MCF 10A (cell line): ENCODE data around the gene PMEPA1. TPM values are rescaled to one million over a fixed set of nuclear protein-coding genes. Genes with fewer than 3 reads are reported as not detected.

ENCODE experiments used
- BruUV-seq: library from RNA; stranded (reverse); fragments of 400-500 nt; replicated peaks from 2 replicates; lab custom pipeline; 2021; lab: Mats Ljungman, UMichigan
- CTCF ChIA-PET: fragments of 300-600 bp; sonication (Branson Sonifier 250); formaldehyde crosslinking; extraction: SDS; loops from one replicate; lab custom pipeline; 2021; ENCODE audit warnings: antibody characterized with exemption, inconsistent platforms; lab: Yijun Ruan, JAX
- POLR2A ChIA-PET: fragments of 300-600, 350-650 bp; sonication (Branson Sonifier 250); formaldehyde crosslinking; extraction: SDS; loops from one replicate; lab custom pipeline; 2020; ENCODE audit warnings: antibody characterized with exemption, inconsistent platforms; lab: Yijun Ruan, JAX
- DNase-seq: peaks from one replicate; pipeline ENCODE4 v3.0.0-alpha.2; 2018; ENCODE audit not compliant: unreplicated experiment
- H3K27ac Mint-ChIP-seq: one replicate; pipeline ENCODE4 v1.8.0; 2022; ENCODE audit warnings: mild to moderate bottlenecking, low read depth, mixed read lengths; ENCODE audit not compliant: unreplicated experiment
- H3K27me3 Mint-ChIP-seq: one replicate; pipeline ENCODE4 v1.8.0; 2022; ENCODE audit warnings: mixed read lengths; ENCODE audit not compliant: insufficient read depth, unreplicated experiment
- H3K36me3 Mint-ChIP-seq: one replicate; pipeline ENCODE4 v1.8.0; 2022; ENCODE audit warnings: mild to moderate bottlenecking, moderate library complexity, mixed read lengths; ENCODE audit not compliant: insufficient read depth, unreplicated experiment
- H3K4me1 Mint-ChIP-seq: one replicate; pipeline ENCODE4 v1.8.0; 2022; ENCODE audit warnings: mixed read lengths; ENCODE audit not compliant: insufficient read depth, unreplicated experiment
- H3K4me3 Mint-ChIP-seq: one replicate; pipeline ENCODE4 v1.8.0; 2022; ENCODE audit warnings: mild to moderate bottlenecking, moderate library complexity, mixed read lengths; ENCODE audit not compliant: unreplicated experiment
- H3K9me3 Mint-ChIP-seq: one replicate; pipeline ENCODE4 v1.8.0; 2022; ENCODE audit warnings: mixed read lengths; ENCODE audit not compliant: unreplicated experiment
- intact Hi-C: fragments of 100-400 bp; cut with micrococcal nuclease; formaldehyde crosslinking; loops from 2 replicates; pipeline ENCODE4 v1.14.1; 2022
- total RNA-seq: library from RNA; stranded (reverse); gene quantifications from 2 replicates; pipeline ENCODE4 v1.2.3, GENCODE V29; 2022
- TF ChIP-seq, protein P1 (sequence below): fragments of 200-600 bp; IDR thresholded peaks from one replicate; pipeline ENCODE4 v1.8.0; 2022; ENCODE audit warnings: antibody characterized with exemption, mild to moderate bottlenecking; ENCODE audit not compliant: unreplicated experiment

Gene PMEPA1
- total RNA-seq, 1 experiment from 2014 or later = 68.5 TPM

DNA sequence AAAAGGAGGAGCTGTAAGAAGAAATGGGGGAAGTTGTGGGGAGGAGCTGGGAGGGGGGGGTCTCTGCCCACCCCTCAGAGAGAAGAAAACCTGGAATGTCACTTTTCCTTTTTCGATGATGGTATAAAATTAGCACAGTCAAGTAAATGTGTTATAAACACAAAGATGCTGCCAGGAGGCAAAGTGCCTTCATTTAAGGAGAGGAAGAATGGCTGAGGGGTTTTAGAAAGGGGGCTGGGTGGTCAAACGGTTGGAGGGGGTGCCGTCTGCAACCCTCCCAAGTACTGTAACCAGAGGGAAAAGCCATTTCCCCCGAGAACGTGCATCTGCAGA, 25.0 kb downstream of the PMEPA1 start:
- DNase-seq = no peak
- Mint-ChIP-seq H3K27me3 (no peaks in the 10 kb centered on the region), H3K9me3 (no peaks in the 10 kb centered on the region), H3K36me3 (peaks cover 6% of the 10 kb centered on the region), H3K27ac (no peak overlapping the region), H3K4me3 (no peak overlapping the region), H3K4me1 (peaks cover 25% of the 10 kb centered on the region)
- BruUV-seq = no TSS peak
- TF ChIP-seq, protein P1, sequence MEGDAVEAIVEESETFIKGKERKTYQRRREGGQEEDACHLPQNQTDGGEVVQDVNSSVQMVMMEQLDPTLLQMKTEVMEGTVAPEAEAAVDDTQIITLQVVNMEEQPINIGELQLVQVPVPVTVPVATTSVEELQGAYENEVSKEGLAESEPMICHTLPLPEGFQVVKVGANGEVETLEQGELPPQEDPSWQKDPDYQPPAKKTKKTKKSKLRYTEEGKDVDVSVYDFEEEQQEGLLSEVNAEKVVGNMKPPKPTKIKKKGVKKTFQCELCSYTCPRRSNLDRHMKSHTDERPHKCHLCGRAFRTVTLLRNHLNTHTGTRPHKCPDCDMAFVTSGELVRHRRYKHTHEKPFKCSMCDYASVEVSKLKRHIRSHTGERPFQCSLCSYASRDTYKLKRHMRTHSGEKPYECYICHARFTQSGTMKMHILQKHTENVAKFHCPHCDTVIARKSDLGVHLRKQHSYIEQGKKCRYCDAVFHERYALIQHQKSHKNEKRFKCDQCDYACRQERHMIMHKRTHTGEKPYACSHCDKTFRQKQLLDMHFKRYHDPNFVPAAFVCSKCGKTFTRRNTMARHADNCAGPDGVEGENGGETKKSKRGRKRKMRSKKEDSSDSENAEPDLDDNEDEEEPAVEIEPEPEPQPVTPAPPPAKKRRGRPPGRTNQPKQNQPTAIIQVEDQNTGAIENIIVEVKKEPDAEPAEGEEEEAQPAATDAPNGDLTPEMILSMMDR = no peak
- CTCF ChIA-PET = interaction anchor here (1.0 to 1.9 kb wide), 3 partner anchors 14 to 89 kb away, joined by 3 to 7 read pairs (median 3); no protein-coding TSS in a partner anchor
- intact Hi-C loops = no loop called here
- POLR2A ChIA-PET = interaction anchor here (1.2 to 1.6 kb wide), 2 partner anchors 9 to 37 kb away, joined by 4 to 11 read pairs; no protein-coding TSS in a partner anchor

DNA sequence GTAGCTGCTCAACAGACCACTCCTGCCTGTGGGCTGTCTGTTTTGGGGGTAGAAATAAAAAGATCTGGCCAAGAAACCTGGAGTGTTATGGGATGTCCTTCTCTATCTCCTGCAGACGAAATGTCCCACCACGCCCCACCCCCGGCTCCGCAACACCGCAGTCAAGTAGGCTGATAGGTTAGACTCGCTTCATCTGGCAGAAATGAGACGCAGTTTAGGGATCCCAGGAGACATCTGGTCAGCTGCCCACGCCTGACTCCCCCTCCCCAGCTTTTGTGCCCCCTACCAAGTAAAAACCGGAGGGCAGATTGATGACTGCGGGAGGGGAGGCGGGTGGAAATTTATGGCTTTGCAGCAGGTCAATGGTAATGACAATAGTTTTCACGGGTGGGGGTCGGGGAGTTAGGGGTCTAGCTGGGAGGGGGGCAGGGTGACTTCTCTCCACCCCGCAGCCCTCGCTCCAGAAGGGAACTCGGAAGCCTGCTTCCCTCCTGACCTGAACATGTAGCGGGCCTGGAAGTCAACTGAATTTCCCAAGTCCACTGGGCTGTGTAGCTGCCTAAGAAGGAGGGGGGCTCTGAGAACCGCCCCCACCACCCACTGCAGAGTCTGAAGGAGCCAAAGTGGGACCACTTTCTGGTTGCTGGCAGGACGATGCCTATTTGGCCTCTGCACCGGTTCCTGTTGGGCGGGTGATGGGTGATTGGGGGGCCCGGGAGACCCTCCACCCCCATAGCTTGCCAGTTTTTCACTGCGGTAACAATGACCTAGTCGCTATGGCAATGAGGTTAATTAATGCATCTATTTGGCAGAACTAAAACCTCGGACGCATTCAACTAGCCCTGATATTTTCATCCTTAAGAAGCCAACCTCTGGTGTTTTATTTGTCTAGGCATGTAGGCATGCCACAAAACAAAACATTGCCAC, 25.7 kb downstream of the PMEPA1 start:
- no TSS peak for BruUV-seq

DNA sequence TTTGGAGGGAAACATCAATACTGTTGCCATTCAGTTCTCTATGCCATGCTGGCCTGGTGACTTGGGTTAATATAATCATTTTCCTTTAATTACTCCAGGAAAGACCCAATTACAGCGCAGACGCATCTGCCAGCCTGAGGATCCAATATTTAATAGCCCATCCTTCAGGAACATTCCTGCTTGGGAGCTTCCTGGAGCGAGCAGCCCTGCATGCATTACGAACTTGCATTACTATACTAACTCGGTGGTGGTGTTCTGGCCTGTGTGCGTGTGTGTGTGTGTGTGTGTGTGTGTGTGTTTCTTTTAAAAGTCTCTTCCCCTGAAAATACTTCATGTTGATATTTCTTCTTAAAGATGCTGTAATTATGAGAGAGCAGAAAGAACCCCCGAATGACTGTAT, 26.5 kb downstream of the PMEPA1 start:
- DNase-seq = no peak
- H3K9me3 Mint-ChIP-seq = no peaks in the 10 kb centered on the region
- TF ChIP-seq, protein P1 = no peak
- peaks cover 31% of the 10 kb centered on the region for H3K4me1 Mint-ChIP-seq
- no peaks in the 10 kb centered on the region for H3K27me3 Mint-ChIP-seq
- peaks cover 4% of the 10 kb centered on the region for H3K36me3 Mint-ChIP-seq
- POLR2A ChIA-PET = interaction anchor here (1.6 to 2.3 kb wide), 2 partner anchors 10 to 15 kb away, joined by 5 to 11 read pairs; no protein-coding TSS in a partner anchor
- H3K4me3 Mint-ChIP-seq = no peak overlapping the region
- no peak overlapping the region for H3K27ac Mint-ChIP-seq
- no TSS peak for BruUV-seq
- CTCF ChIA-PET = interaction anchor here (0.5 to 1.1 kb wide), 3 partner anchors 169 to 1010 kb away, joined by 3 to 7 read pairs (median 3); no protein-coding TSS in a partner anchor
- intact Hi-C loops = no loop called here

More for the DNA sequence above, 25.7 kb downstream of the PMEPA1 start:
- no peak overlapping the region for H3K27ac Mint-ChIP-seq
- peaks cover 4% of the 10 kb centered on the region for H3K36me3 Mint-ChIP-seq
- H3K27me3 Mint-ChIP-seq = no peaks in the 10 kb centered on the region
- CTCF ChIA-PET = interaction anchor here (0.6 to 1.9 kb wide), 5 partner anchors 14 to 917 kb away, joined by 3 to 7 read pairs (median 3); no protein-coding TSS in a partner anchor
- no peak overlapping the region for H3K4me3 Mint-ChIP-seq
- no peak for DNase-seq
- intact Hi-C loops = no loop called here
- H3K9me3 Mint-ChIP-seq = no peaks in the 10 kb centered on the region
- POLR2A ChIA-PET = interaction anchor here (1.2 to 2.3 kb wide), 3 partner anchors 9 to 36 kb away, joined by 4 to 11 read pairs (median 5); no protein-coding TSS in a partner anchor
- peaks cover 25% of the 10 kb centered on the region for H3K4me1 Mint-ChIP-seq
- TF ChIP-seq, protein P1 = no peak
